SK-N-SH (cell line): ENCODE results near the gene PTGFRN. TPM values are rescaled to one million over a fixed set of nuclear protein-coding genes. Genes with fewer than 3 reads are reported as not detected.

Experiments
- CTCF ChIA-PET: fragments of 300-600, 350-600 bp; formaldehyde crosslinking; extraction: SDS; loops from one replicate; lab custom pipeline; 2021; lab: Yijun Ruan, JAX
- POLR2A ChIA-PET: fragments of 350-600 bp; sonication (Branson Sonifier 250); formaldehyde crosslinking; extraction: SDS; loops from one replicate; lab custom pipeline; 2020; ENCODE audit warnings: antibody characterized with exemption, inconsistent platforms; lab: Yijun Ruan, JAX
- DNase-seq: peaks from one replicate; pipeline ENCODE4 v3.0.0; 2012
- H2AFZ ChIP-seq: fragments of 200-600 bp; sonication (generic); 2 replicates; pipeline ENCODE4 v1.8.1; 2016; ENCODE audit warnings: antibody characterized with exemption, mild to moderate bottlenecking, low read depth
- H3F3A ChIP-seq: fragments of 200-600 bp; sonication (generic); replicated peaks from 2 replicates; pipeline ENCODE3; 2016; ENCODE audit warnings: antibody characterized with exemption, mild to moderate bottlenecking; ENCODE audit not compliant: insufficient read depth
- H3K27ac ChIP-seq, 2 experiments: fragments of 200-500 bp in 1 of 2; fragments of 200-600 bp in 1 of 2; sonication (Bioruptor generic) in 1 of 2; sonication (generic), shearing (Covaris generic) in 1 of 2; 2 replicates each; pipeline versions ENCODE4 v1.5.1 to v1.6.1; 2014 to 2016; ENCODE audit warnings: low read depth in 2 of 2, inconsistent platforms in 1 of 2, low read length in 1 of 2, mild to moderate bottlenecking in 1 of 2, mixed read lengths in 1 of 2
- H3K27me3 ChIP-seq: fragments of 200-600 bp; sonication (generic), shearing (Covaris generic); 2 replicates; pipeline ENCODE4 v1.6.1; 2016; ENCODE audit warnings: mixed run types; ENCODE audit not compliant: insufficient read depth
- H3K36me3 ChIP-seq, 2 experiments: fragments of 200-500 bp in 1 of 2; fragments of 200-600 bp in 1 of 2; sonication (Bioruptor generic) in 1 of 2; sonication (generic) in 1 of 2; replicated peaks in 1 of 2; 2 replicates each; pipeline versions ENCODE3 to v1.5.1; 2014 to 2016; ENCODE audit warnings: low read length in 1 of 2, mild to moderate bottlenecking in 1 of 2; ENCODE audit not compliant: insufficient read depth in 2 of 2, control insufficient read depth in 1 of 2
- H3K4me1 ChIP-seq, 2 experiments: fragments of 200-500 bp in 1 of 2; fragments of 200-600 bp in 1 of 2; sonication (Bioruptor generic) in 1 of 2; sonication (generic), shearing (Covaris generic) in 1 of 2; 2 replicates each; pipeline versions ENCODE4 v1.5.1 to v1.6.1; 2014 to 2016; ENCODE audit warnings: low read depth in 1 of 2, low read length in 1 of 2, mixed run types in 1 of 2; ENCODE audit not compliant: insufficient read depth in 2 of 2, control insufficient read depth in 1 of 2
- H3K4me2 ChIP-seq: fragments of 200-600 bp; sonication (generic), shearing (Covaris generic); 2 replicates; pipeline ENCODE4 v1.6.1; 2017; ENCODE audit warnings: mixed run types
- H3K4me3 ChIP-seq, 2 experiments: fragments of 200-500 bp in 1 of 2; fragments of 200-600 bp in 1 of 2; sonication (Bioruptor generic) in 1 of 2; sonication (generic), shearing (Covaris generic) in 1 of 2; 2 replicates each; pipeline versions ENCODE4 v1.5.1 to v1.8.1; 2014 to 2016; ENCODE audit warnings: low read depth in 2 of 2, inconsistent platforms in 1 of 2, low read length in 1 of 2, mild to moderate bottlenecking in 1 of 2, mixed read lengths in 1 of 2, moderate library complexity in 1 of 2
- H3K79me2 ChIP-seq: fragments of 200-600 bp; sonication (generic); 2 replicates; pipeline ENCODE4 v1.8.1; 2017; ENCODE audit warnings: mild to moderate bottlenecking; ENCODE audit not compliant: insufficient read depth
- H3K9ac ChIP-seq: fragments of 200-600 bp; sonication (generic); 2 replicates; pipeline ENCODE4 v1.6.1; 2017; ENCODE audit warnings: mixed run types
- H3K9me2 ChIP-seq: fragments of 200-600 bp; sonication (generic); 2 replicates; pipeline ENCODE4 v1.6.1; 2017; ENCODE audit warnings: mixed run types
- H3K9me3 ChIP-seq: fragments of 200-600 bp; sonication (generic); 2 replicates; pipeline ENCODE4 v1.6.1; 2017; ENCODE audit warnings: mixed run types, mild to moderate bottlenecking, moderate library complexity
- H4K20me1 ChIP-seq: fragments of 200-600 bp; sonication (generic); 2 replicates; pipeline ENCODE4 v1.6.1; 2017; ENCODE audit warnings: mild to moderate bottlenecking, mixed run types; ENCODE audit not compliant: insufficient read depth
- ELF1 ChIP-seq: IDR thresholded peaks from 2 replicates; pipeline ENCODE4 v1.4.0; 2012
- EZH2phosphoT487 ChIP-seq: fragments of 200-600 bp; sonication (generic); IDR thresholded peaks from 2 replicates; pipeline ENCODE4 v1.6.1; 2017; ENCODE audit warnings: low read depth, mixed run types, mild to moderate bottlenecking, antibody characterized with exemption, moderate library complexity, borderline replicate concordance
- GATA2 ChIP-seq: sonication (generic); formaldehyde crosslinking; IDR thresholded peaks from 2 replicates; pipeline ENCODE4 v1.5.0; 2020; ENCODE audit warnings: mild to moderate bottlenecking, missing genetic modification reagents
- JUND ChIP-seq: IDR thresholded peaks from 2 replicates; pipeline ENCODE4 v1.4.0; 2012
- MAX ChIP-seq: IDR thresholded peaks from 2 replicates; pipeline ENCODE4 v1.4.0; 2012; ENCODE audit warnings: low read depth
- MEF2A ChIP-seq: IDR thresholded peaks from 2 replicates; pipeline ENCODE4 v1.4.0; 2012; ENCODE audit warnings: low read depth, borderline replicate concordance
- NRF1 ChIP-seq: IDR thresholded peaks from 2 replicates; pipeline ENCODE4 v1.6.1; 2012; ENCODE audit warnings: low read depth, mild to moderate bottlenecking, low read length
- RCOR1 ChIP-seq: fragments of 150-350 bp; IDR thresholded peaks from 2 replicates; pipeline ENCODE4 v1.6.1; 2017; ENCODE audit warnings: antibody characterized with exemption, low read length
- RFX5 ChIP-seq: IDR thresholded peaks from 2 replicates; pipeline ENCODE4 v1.6.1; 2012; ENCODE audit warnings: mild to moderate bottlenecking, improper control_type of control experiment, low read length
- TAF1 ChIP-seq: IDR thresholded peaks from 2 replicates; pipeline ENCODE4 v1.6.1; 2012; ENCODE audit warnings: low read depth, mild to moderate bottlenecking, low read length, moderate library complexity, borderline replicate concordance
- TCF12 ChIP-seq: IDR thresholded peaks from 2 replicates; pipeline ENCODE4 v1.4.0; 2012
- TEAD4 ChIP-seq: IDR thresholded peaks from 2 replicates; pipeline ENCODE4 v1.4.0; 2012; ENCODE audit warnings: mild to moderate bottlenecking, borderline replicate concordance; ENCODE audit not compliant: insufficient read depth
- WGBS: methylation state at CpG from one replicate; pipeline ENCODE4 v1.1.6; 2017; ENCODE audit warnings: low lambda C conversion rate; 5-methylcytosine and 5-hydroxymethylcytosine counted together
- polyA plus RNA-seq, 3 experiments: library from polyadenylated mRNA; depleted of rRNA; stranded (reverse); fragments of >200 nt; gene quantifications; 2 replicates each; pipeline ENCODE4 v1.2.3, GENCODE V29; 2012
- TF ChIP-seq, protein P1 (sequence below): fragments of 150-350 bp; IDR thresholded peaks from 2 replicates; pipeline ENCODE4 v1.6.1; 2016; ENCODE audit warnings: mild to moderate bottlenecking, low read depth, low read length
- TF ChIP-seq, protein P2 (sequence below): fragments of 150-350 bp; IDR thresholded peaks from 2 replicates; pipeline ENCODE4 v1.6.1; 2017; ENCODE audit warnings: antibody characterized with exemption, low read length, low read depth, borderline replicate concordance
- TF ChIP-seq, protein P3 (sequence below): IDR thresholded peaks from 2 replicates; pipeline ENCODE4 v1.4.0; 2012; ENCODE audit warnings: low read depth, borderline replicate concordance

The PTGFRN gene
- polyA plus RNA-seq, 1 of the 3 experiments (the other 2 are of a cell fraction), result 22.4 TPM

DNA sequence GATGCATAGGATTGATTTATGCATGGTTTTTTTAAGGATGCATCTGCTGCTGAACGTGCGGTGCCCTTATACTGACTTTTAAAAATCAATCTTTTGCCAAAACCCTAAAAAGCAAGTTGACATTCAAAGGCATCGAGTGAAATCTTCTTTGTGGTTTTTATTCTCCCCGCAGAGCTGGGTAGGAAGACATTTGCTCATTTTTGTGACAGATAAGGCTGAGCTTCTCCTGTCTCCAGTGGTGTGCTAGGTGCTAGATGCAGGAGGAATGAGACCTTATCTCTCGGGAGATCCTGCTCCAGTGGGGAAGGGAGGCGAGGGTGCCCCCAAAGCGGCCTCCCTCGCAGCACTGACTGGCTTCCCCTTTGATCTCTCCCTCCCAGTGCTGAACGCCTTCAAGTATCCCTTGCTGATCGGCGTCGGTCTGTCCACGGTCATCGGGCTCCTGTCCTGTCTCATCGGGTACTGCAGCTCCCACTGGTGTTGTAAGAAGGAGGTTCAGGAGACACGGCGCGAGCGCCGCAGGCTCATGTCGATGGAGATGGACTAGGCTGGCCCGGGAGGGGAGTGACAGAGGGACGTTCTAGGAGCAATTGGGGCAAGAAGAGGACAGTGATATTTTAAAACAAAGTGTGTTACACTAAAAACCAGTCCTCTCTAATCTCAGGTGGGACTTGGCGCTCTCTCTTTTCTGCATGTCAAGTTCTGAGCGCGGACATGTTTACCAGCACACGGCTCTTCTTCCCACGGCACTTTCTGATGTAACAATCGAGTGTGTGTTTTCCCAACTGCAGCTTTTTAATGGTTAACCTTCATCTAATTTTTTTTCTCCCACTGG lies 76.9 kb downstream of the PTGFRN start:
- Histone ChIP-seq H3K36me3 (no peaks in the 10 kb centered on the region), H3K4me3 (no peak overlapping the region), H3K4me2 (no peak overlapping the region), H3K27ac (no peak overlapping the region), H3K9ac (no peak overlapping the region), H4K20me1 (no peaks in the 10 kb centered on the region), H3K9me2 (no peaks in the 10 kb centered on the region), H2AFZ (no peak overlapping the region), H3K4me1 (no peaks in the 10 kb centered on the region; a peak in 1 of 4 replicates), H3K27me3 (no peaks in the 10 kb centered on the region), H3F3A (no peaks in the 10 kb centered on the region), H3K79me2 (no peaks in the 10 kb centered on the region), H3K9me3 (no peaks in the 10 kb centered on the region)
- ChIA-PET POLR2A (no interaction called here), CTCF (interaction anchor here (1.1 kb wide), 1 partner anchor 10 kb away, joined by 3 read pairs; no protein-coding TSS in a partner anchor)
- WGBS, result 93% methylated on average over 24 of the region's 29 CpGs
- no peak for DNase-seq
- TF ChIP-seq NRF1 (no peak), MEF2A (no peak), MAX (no peak), TEAD4 (no peak), RFX5 (no peak), JUND (no peak), RCOR1 (no peak), GATA2 (CRISPR knock-in tag) (no peak), TCF12 (no peak), ELF1 (no peak)
- TF ChIP-seq, protein P1, sequence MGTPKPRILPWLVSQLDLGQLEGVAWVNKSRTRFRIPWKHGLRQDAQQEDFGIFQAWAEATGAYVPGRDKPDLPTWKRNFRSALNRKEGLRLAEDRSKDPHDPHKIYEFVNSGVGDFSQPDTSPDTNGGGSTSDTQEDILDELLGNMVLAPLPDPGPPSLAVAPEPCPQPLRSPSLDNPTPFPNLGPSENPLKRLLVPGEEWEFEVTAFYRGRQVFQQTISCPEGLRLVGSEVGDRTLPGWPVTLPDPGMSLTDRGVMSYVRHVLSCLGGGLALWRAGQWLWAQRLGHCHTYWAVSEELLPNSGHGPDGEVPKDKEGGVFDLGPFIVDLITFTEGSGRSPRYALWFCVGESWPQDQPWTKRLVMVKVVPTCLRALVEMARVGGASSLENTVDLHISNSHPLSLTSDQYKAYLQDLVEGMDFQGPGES, result no peak
- TF ChIP-seq, protein P2, sequence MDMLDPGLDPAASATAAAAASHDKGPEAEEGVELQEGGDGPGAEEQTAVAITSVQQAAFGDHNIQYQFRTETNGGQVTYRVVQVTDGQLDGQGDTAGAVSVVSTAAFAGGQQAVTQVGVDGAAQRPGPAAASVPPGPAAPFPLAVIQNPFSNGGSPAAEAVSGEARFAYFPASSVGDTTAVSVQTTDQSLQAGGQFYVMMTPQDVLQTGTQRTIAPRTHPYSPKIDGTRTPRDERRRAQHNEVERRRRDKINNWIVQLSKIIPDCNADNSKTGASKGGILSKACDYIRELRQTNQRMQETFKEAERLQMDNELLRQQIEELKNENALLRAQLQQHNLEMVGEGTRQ, result no peak
- TF ChIP-seq, protein P3, sequence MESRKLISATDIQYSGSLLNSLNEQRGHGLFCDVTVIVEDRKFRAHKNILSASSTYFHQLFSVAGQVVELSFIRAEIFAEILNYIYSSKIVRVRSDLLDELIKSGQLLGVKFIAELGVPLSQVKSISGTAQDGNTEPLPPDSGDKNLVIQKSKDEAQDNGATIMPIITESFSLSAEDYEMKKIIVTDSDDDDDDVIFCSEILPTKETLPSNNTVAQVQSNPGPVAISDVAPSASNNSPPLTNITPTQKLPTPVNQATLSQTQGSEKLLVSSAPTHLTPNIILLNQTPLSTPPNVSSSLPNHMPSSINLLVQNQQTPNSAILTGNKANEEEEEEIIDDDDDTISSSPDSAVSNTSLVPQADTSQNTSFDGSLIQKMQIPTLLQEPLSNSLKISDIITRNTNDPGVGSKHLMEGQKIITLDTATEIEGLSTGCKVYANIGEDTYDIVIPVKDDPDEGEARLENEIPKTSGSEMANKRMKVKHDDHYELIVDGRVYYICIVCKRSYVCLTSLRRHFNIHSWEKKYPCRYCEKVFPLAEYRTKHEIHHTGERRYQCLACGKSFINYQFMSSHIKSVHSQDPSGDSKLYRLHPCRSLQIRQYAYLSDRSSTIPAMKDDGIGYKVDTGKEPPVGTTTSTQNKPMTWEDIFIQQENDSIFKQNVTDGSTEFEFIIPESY, result no peak

- H3K4me2 ChIP-seq, result no peak overlapping the region
- H3K36me3 ChIP-seq, result no peaks in the 10 kb centered on the region
- TF ChIP-seq TAF1 (no peak), EZH2phosphoT487 (no peak), RCOR1 (no peak)
- TF ChIP-seq, protein P3, result no peak
- H3K27me3 ChIP-seq, result no peaks in the 10 kb centered on the region
- H3K79me2 ChIP-seq, result no peaks in the 10 kb centered on the region
- no peaks in the 10 kb centered on the region for H3K9me3 ChIP-seq
- H3K27ac ChIP-seq, result no peak overlapping the region
- H3K4me1 ChIP-seq, result no peaks in the 10 kb centered on the region; a peak in 1 of 4 replicates
- POLR2A ChIA-PET, result no interaction called here
- no peak overlapping the region for H3K9ac ChIP-seq
- H3K9me2 ChIP-seq, result no peaks in the 10 kb centered on the region
- no peak overlapping the region for H3K4me3 ChIP-seq
- CTCF ChIA-PET, result no interaction called here
- H2AFZ ChIP-seq, result no peak overlapping the region
- H4K20me1 ChIP-seq, result no peaks in the 10 kb centered on the region
- DNase-seq, result no peak
- no peaks in the 10 kb centered on the region for H3F3A ChIP-seq
- 96% methylated on average over 11 of the region's 11 CpGs for WGBS
Measured at GRCh38 chr1:116987256-116987555, 77.5 kb downstream of the PTGFRN start.
